ENCODE results near the gene PPM1H.
A peak's percentile ranks its signal among the peaks of the same experiment; 100 is the strongest.
"Not testable (repeated sequence)": the region's sequence is repeated elsewhere in the genome, so short reads cannot be mapped to it uniquely, and the experiment has no call there.

PPM1H gene

DNA sequence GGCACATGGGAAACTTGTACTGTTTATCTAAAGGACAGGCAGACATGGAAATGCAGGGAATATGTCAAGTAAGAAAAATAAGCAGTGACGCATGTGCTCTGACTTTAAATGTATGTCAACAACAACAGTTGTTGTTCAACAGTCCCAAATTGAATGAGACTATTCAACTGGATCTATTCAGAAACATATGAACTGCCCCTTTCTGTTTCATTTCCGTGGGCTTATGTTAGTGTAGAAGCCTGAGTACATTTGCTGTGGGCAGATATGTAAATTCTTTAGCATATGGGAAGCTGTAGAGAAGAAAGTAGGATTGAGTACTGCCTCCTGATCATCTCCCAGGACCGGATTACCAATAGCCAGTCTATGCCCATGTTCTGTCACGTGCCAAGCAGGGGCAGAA is 7.4 kb upstream of the PPM1H start:
- not testable (repeated sequence) for DNase-seq

GRCh38 chr12:62934239-62934798 is 631 bp downstream of the PPM1H start:
- DNase-seq = peak; percentile 63

- DNase-seq = peak; percentile 63
These were observed 1.2 kb downstream of the PPM1H start for GRCh38 chr12:62933602-62934238.

GRCh38 chr12:62933220-62933601 is 1.7 kb downstream of the PPM1H start:
- DNase-seq = peak; percentile 86

DNA sequence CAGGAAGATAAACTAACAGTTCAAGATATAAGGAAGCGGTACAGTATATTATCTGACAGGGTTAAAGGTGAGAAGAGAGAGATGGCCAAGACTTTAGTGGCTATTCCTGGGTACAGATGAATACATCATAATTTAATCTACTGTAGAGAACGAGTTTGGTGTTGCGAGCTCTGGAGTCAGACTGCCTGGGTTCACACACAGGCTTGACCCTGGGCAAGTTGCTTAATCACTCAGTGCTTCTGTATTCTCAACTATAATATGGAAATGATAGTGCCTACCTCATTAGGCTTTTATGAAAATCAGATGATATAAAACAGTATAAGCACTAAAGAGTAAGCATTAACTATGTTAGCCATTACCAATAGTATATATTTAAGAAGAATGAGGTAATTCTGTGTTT is 3.5 kb downstream of the PPM1H start:
- DNase-seq = no peak

GRCh38 chr12:62930546-62931425 is 4.2 kb downstream of the PPM1H start:
- no peak for DNase-seq

- no peak for DNase-seq
These were observed 6.3 kb downstream of the PPM1H start for GRCh38 chr12:62928632-62929031.

- DNase-seq = no peak
These were observed 9.3 kb downstream of the PPM1H start for GRCh38 chr12:62925680-62926079.

DNA sequence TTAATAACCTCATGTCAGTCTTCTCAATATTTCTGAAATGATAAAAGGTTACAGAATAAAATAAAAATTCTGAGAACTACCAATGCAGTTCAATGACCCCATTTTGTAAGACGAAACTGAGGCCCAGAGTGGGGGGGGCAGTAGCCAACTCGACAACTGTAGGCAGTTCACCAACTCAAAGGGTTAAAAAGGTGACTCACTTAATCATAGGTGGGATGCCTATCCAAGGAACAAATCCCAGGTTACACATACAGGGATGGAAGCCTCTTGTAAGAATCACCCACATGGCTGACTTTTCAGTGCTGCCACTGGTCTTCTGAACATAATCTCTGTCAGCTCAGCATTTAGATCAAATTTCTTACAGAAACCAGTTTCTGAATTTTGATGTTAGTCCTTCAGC is 10.9 kb downstream of the PPM1H start:
- no peak for DNase-seq

DNA sequence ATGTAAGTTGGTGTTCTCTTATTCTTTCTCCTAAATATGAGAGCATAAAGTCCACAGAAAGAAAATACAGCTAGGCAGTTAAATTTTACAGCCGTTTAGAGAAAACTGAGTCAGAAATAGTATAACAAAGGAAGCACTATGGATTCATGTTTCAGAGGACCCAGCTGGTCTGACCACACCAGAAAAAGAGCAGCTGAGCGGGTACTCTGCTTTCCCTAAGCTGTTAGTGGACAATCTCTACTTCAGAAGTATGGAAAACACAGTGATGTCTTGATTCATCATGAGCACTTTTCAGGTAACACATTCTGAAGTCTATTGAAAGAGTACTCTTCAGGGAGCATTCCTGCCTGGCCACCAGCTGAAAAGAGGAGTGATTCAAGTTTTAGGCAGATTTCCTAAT is 12.4 kb downstream of the PPM1H start:
- peak; percentile 67 for DNase-seq

DNA sequence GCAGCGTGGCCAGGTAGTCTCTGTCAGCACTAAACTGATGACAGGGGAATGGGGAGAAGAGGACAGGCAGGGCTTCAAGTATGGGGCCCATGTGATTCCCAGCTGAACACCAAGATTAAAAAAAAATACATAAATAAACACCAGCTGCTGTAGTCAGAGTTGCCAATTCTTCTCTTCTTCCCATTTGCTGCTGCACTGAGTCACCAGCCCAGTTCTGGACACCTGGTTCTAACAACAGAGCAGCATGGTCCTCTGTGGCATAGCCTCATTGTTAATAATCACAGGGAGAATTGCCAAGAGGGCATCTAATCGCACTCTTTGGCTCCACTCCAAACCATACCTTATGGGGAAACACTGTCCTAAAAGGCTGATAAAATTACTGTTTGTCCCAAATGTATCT is 15.1 kb downstream of the PPM1H start:
- DNase-seq = peak; percentile 68

- DNase-seq = no peak
These were observed 17.0 kb downstream of the PPM1H start for GRCh38 chr12:62917926-62918325.

DNA sequence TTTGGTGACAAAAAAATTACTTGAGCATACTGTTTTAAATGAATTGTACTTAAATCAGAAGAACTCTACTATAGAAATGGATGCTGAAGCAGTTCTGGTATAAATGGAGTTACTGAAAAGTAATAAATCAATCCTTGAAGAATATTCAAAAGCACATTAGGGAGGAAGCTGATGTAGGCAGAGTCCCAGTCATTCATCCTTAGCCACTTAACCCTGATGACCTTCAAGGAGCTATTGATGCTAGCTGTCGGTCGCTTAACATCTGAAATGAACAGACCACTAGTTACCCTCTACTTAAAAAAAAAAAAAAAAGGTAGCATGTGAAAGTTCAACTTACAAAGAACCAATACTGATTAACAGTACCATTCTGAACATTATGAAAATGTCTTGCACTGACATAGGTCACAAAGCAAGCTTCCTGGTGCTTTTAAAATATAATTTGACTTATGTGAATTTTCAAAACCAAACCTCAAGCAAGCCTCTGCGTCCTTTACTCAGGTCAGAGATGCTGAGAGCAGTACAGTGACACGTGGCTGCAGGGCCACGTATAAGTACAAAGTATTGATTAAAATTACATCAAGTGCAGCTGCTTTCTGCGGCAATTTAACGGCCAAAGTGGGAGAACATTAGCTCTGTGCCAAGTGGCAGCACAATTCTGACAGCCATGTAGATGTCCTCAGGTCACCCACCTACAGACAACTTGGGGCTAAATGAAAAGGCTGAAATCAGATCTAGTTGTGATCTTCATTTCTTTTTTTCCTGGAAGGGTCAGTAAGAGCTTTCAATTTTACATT is 18.1 kb downstream of the PPM1H start:
- no peak for DNase-seq

GRCh38 chr12:62915204-62915529 is 19.8 kb downstream of the PPM1H start:
- DNase-seq = peak; percentile 22

GRCh38 chr12:62914443-62915203 is 20.3 kb downstream of the PPM1H start:
- no peak for DNase-seq

- DNase-seq = no peak
These were observed 21.6 kb downstream of the PPM1H start for GRCh38 chr12:62913380-62913779.

GRCh38 chr12:62912644-62913043 is 22.3 kb downstream of the PPM1H start:
- DNase-seq = no peak

DNA sequence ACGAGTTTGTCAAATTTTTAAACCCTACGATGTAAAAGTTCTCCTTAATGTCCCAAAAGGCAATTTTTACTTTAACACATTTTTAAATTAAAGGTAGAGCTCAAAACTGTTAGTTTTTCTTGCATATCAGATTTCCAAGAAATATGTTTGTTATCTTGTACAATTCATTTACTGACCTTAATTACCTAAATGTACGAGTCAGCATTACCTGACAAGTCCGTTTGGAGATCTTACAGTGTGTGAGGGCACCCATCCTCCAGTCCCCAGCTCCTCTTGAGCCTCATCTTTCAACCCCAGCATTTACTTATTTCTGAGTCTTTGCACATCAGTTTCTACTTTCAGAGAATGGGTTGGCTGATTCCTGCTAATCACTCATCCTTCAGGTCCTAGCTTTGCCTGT is 23.7 kb downstream of the PPM1H start:
- no peak for DNase-seq

GRCh38 chr12:62910549-62911169 is 24.3 kb downstream of the PPM1H start:
- DNase-seq = no peak

DNA sequence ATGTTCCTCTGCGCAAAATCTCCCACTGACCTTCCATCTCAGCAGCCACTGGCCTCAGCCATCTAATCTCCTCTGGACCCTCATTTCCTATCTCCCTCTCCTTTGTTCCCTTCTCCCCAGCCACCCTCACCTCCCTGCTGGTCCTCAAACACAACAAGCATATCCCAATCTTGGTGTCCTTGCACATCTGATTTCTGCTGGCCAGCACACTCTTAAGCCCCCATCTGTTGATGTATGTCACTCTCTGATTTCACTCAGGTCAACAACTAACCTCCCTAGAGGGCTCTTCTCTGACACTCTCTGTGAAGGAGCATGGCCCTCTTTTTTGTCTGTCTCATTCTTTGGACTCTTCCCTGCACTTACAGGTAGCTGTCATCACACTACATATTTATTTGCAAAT is 25.6 kb downstream of the PPM1H start:
- no peak for DNase-seq

DNA sequence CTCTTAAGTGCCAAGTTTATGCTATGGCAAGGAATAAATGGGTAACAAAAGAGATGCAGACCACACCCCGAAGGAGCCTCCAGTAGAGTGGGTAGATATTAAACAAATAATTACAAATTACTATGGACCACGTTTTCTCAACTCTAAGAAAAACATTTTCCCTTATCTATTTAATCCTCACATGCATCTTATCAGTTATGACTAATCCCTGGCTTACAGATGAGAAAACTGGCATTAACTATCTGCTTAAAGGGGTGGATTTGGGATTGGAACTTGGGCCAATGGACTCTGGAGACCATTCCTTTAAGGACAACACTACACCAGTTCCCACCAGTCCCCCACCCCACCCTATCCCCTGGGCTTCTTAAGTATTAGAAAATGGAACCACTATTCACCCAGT is 26.3 kb downstream of the PPM1H start:
- no peak for DNase-seq

GRCh38 chr12:62907561-62907960 is 27.4 kb downstream of the PPM1H start:
- DNase-seq = no peak

All from midbrain (tissue), 1 donor.